ENCODE results near the gene LYPLAL1. TPM values are rescaled to one million over a fixed set of nuclear protein-coding genes. Genes with fewer than 3 reads are reported as not detected.

Gene LYPLAL1
- total RNA-seq, 1 experiment from 2014 or later: 41.3 TPM

- Histone ChIP-seq H3K9me3 (ENCODE audit: control insufficient read depth, insufficient read depth, low read depth, low read length) (no peaks in the 10 kb centered on the region), H3K36me3 (ENCODE audit: control insufficient read depth, insufficient read depth, low read length) (no peaks in the 10 kb centered on the region), H3K27ac (ENCODE audit: low read length) (no peak overlapping the region), H3K4me3 (ENCODE audit: low read depth in 2 of 2, low read length in 2 of 2) (no peak overlapping the region), H3K4me1 (ENCODE audit: control insufficient read depth, insufficient read depth, low read length) (no peaks in the 10 kb centered on the region), H3K27me3 (ENCODE audit: control insufficient read depth, insufficient read depth, low read length) (no peaks in the 10 kb centered on the region)
- POLR2A ChIA-PET: no interaction called here
- ATAC-seq: no peak
- intact Hi-C loops (cut with micrococcal nuclease; ENCODE audit: unreplicated experiment) (no loop called here), in situ Hi-C loops (cut with HindIII; ENCODE audit: low pct_unique_long_range_greater_than_20kb, low sequenced_read_pairs) (no loop called here)
- CTCF ChIA-PET: no interaction called here
- no peak for DNase-seq (ENCODE audit: low read depth, low spot score)
- TF ChIP-seq REST (IDR thresholded peaks at IDR 0.05; ENCODE audit: insufficient read depth in 1 of 2, low read depth in 2 of 2, low read length in 1 of 2): no peak
- TF ChIP-seq TCF7L2 (IDR thresholded peaks at IDR 0.05; ENCODE audit: low read depth, low read length): no peak
- TF ChIP-seq CTCF (IDR thresholded peaks at IDR 0.05): no peak
- TF ChIP-seq SIN3A (IDR thresholded peaks at IDR 0.05; ENCODE audit: borderline replicate concordance, insufficient read depth, low read depth, low read length): no peak
- no peak for TF ChIP-seq POLR2AphosphoS5 (IDR thresholded peaks at IDR 0.05; ENCODE audit: low read depth, low read length)
- no TSS peak for BruUV-seq (replicated peaks)
These were observed 63.4 kb downstream of the LYPLAL1 start for GRCh38 chr1:219236933-219237610.

GRCh38 chr1:219239518-219239917, 65.8 kb downstream of the LYPLAL1 start:
- Histone ChIP-seq H3K27ac (ENCODE audit: low read length) (no peak overlapping the region), H3K4me1 (ENCODE audit: control insufficient read depth, insufficient read depth, low read length) (no peaks in the 10 kb centered on the region), H3K4me3 (ENCODE audit: low read depth in 2 of 2, low read length in 2 of 2) (no peak overlapping the region), H3K27me3 (ENCODE audit: control insufficient read depth, insufficient read depth, low read length) (no peaks in the 10 kb centered on the region), H3K36me3 (ENCODE audit: control insufficient read depth, insufficient read depth, low read length) (no peaks in the 10 kb centered on the region), H3K9me3 (ENCODE audit: control insufficient read depth, insufficient read depth, low read depth, low read length) (no peaks in the 10 kb centered on the region)
- no peak for DNase-seq (ENCODE audit: low read depth, low spot score)
- no peak for ATAC-seq
- no peak for TF ChIP-seq POLR2AphosphoS5 (IDR thresholded peaks at IDR 0.05; ENCODE audit: low read depth, low read length)
- no peak for TF ChIP-seq TCF7L2 (IDR thresholded peaks at IDR 0.05; ENCODE audit: low read depth, low read length)
- TF ChIP-seq REST (IDR thresholded peaks at IDR 0.05; ENCODE audit: insufficient read depth in 1 of 2, low read depth in 2 of 2, low read length in 1 of 2): no peak
- TF ChIP-seq CTCF (IDR thresholded peaks at IDR 0.05): no peak
- no peak for TF ChIP-seq SIN3A (IDR thresholded peaks at IDR 0.05; ENCODE audit: borderline replicate concordance, insufficient read depth, low read depth, low read length)
- in situ Hi-C loops (cut with HindIII; ENCODE audit: low pct_unique_long_range_greater_than_20kb, low sequenced_read_pairs) (no loop called here), intact Hi-C loops (cut with micrococcal nuclease; ENCODE audit: unreplicated experiment) (no loop called here)
- ChIA-PET CTCF (no interaction called here), POLR2A (no interaction called here)
- BruUV-seq (replicated peaks): no TSS peak
